ENCODE results near the gene UBP1. TPM values are rescaled to one million over a fixed set of nuclear protein-coding genes. Genes with fewer than 3 reads are reported as not detected.
A peak's percentile ranks its signal among the peaks of the same experiment; 100 is the strongest.

Gene UBP1
- total RNA-seq, 1 donor from 2014 or later, result 59.2 TPM

DNA sequence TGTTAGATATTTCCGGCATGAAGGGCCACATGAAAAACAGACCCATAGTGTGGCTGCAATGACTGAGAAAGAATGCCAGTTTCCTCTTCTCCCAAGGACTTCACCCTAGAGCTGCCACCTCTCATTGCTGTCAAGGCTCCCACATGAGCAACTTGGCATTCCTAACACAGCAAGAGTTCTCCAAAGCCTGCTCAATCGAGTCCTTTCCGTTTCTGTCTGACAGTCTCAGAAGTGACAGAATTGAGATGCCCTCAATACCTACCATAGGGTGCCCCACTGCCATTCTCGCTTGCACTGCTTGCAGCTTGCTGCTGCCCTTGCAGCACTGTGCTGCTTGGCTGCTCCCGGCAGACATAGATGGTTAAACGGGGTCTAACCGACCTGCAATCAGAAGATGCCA is 44.3 kb downstream of the UBP1 start:
- Mint-ChIP-seq H3K27me3 (ENCODE audit: low read depth) (no peaks in the 10 kb centered on the region), H3K4me1 (ENCODE audit: low read depth) (peaks cover 11% of the 10 kb centered on the region), H3K27ac (peak overlapping the region; percentile 45), H3K9me3 (no peaks in the 10 kb centered on the region), H3K36me3 (ENCODE audit: low read depth) (peaks cover 79% of the 10 kb centered on the region), H3K4me3 (ENCODE audit: low read depth) (no peak overlapping the region)
- intact Hi-C loops (cut with micrococcal nuclease), result no loop called here
- DNase-seq (ENCODE audit: low spot score), result no peak

DNA sequence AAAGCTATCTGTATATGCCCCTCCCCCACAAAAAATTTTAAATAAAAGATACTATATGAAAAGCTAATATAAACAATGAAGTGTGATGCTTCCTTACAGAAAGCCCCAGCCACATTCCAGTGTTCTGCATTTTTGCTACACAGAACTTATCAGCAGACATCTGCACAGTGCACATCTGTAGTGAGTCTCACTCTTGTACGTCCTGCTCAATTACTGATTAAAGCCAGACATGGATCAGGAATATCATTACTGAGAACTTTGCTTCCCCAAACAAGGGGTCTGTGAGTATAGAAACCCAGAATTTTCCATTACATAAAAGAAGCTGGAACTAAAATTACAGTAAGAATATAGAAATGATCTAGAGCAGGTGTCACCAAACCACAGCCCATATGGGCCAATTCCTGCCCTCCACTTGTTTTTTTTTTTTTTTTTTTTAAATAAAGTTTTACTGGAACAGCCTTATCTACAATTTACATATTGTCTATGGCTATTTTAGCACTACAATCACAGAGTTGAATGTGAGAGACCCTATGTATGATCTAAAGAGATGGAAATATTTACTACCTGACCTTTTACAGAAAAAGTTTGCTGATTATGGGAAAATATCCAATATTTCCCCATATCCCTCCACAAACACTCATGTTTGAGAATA is 45.7 kb downstream of the UBP1 start:
- no peaks in the 10 kb centered on the region for H3K9me3 Mint-ChIP-seq
- H3K27ac Mint-ChIP-seq, result no peak overlapping the region

DNA sequence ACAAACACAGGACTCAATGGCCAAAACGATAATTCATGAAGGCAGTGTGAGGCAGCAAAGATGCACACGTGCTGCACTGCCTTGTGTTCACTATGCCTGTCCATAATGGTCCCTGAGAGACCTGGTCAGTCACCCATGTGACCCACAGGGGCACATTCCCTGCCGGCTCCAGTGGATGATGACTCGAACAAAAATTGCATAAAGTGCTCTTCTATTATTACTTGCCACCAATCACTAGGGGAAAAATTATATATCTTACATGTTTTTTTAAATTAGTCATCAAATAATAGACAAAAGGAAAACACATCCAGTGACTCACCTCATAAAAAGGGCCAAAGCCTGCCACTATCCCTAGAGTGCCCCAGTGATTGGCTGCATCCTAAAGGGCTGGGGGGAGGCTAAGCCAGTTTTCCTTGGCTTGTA is 47.5 kb downstream of the UBP1 start:
- peaks cover 74% of the 10 kb centered on the region for H3K36me3 Mint-ChIP-seq (ENCODE audit: low read depth)
- H3K27ac Mint-ChIP-seq, result no peak overlapping the region
- no peaks in the 10 kb centered on the region for H3K27me3 Mint-ChIP-seq (ENCODE audit: low read depth)
- no peak overlapping the region for H3K4me3 Mint-ChIP-seq (ENCODE audit: low read depth)
- H3K9me3 Mint-ChIP-seq, result no peaks in the 10 kb centered on the region
- peaks cover 14% of the 10 kb centered on the region for H3K4me1 Mint-ChIP-seq (ENCODE audit: low read depth)
- intact Hi-C loops (cut with micrococcal nuclease), result loop anchor here (5.0 kb wide), 1 partner anchor 50 kb away; the partner anchor contains the start of gene UBP1
- no peak for DNase-seq (ENCODE audit: low spot score)

More for the DNA sequence above, 45.7 kb downstream of the UBP1 start:
- Mint-ChIP-seq H3K4me3 (ENCODE audit: low read depth) (no peak overlapping the region), H3K27me3 (ENCODE audit: low read depth) (no peaks in the 10 kb centered on the region), H3K36me3 (ENCODE audit: low read depth) (peaks cover 83% of the 10 kb centered on the region), H3K4me1 (ENCODE audit: low read depth) (peaks cover 11% of the 10 kb centered on the region)
- intact Hi-C loops (cut with micrococcal nuclease), result loop anchor here (5.0 kb wide), 1 partner anchor 48 kb away; the partner anchor contains the start of gene UBP1
- no peak for DNase-seq (ENCODE audit: low spot score)

DNA sequence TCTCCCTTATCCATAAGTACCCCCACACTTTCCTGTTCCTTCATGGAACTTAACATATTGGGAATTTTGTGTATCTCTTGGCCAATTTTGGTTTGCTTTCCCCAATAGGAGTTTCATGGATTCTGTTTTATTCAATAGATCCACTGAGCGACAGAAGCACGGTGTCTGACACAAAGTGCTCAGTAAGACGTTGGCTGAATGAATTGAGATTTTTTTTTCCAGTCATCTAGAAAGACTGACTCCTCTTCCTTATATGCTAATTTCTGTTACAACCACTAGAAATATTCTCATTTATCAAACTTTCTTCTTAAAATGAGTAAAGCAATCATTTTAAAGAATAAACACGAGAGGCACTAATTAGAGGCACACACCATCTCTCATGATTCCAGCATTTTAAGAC is 48.1 kb downstream of the UBP1 start:
- no peak for DNase-seq (ENCODE audit: low spot score)
- H3K36me3 Mint-ChIP-seq (ENCODE audit: low read depth), result peaks cover 68% of the 10 kb centered on the region
- H3K27ac Mint-ChIP-seq, result peak overlapping the region; percentile 62

DNA sequence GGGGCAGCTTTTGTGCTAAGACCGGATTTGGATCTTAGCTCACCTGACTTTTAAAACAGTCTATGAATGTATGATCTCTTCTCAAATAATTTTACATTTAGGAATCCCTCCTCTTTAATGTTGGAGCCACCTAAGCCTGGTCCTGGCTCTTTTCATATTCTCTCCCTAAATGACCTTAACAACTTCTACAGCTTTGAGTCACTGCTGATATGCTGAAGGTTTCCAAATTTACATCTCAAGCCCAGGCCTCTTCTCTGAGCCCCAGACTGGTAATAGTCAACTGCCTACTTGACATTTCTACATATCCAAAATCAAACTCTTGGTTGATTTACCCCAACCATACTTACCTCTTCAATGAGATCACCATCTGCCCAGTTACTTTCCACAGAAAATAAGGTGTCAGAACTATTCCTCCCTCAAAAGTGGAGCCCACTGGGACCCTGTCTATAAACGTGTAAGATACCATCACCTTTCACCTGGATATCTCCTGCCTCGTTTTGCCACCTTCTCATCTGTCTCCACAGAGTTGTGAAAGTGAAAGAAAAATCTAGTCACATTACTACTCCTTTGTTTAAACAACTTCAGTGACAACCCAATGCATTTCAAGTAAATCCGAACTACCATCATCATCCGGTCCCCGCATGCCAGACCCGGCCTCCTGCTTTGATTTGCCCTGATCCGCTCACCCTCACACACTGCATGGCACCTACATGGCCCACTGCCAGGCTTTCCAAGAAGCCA is 48.8 kb downstream of the UBP1 start:
- peaks cover 14% of the 10 kb centered on the region for H3K4me1 Mint-ChIP-seq (ENCODE audit: low read depth)

More for the DNA sequence above, 48.1 kb downstream of the UBP1 start:
- intact Hi-C loops (cut with micrococcal nuclease), result loop anchor here (5.0 kb wide), 1 partner anchor 50 kb away; the partner anchor contains the start of gene UBP1
- H3K4me3 Mint-ChIP-seq (ENCODE audit: low read depth), result no peak overlapping the region
- no peaks in the 10 kb centered on the region for H3K27me3 Mint-ChIP-seq (ENCODE audit: low read depth)
- H3K9me3 Mint-ChIP-seq, result no peaks in the 10 kb centered on the region
- peaks cover 14% of the 10 kb centered on the region for H3K4me1 Mint-ChIP-seq (ENCODE audit: low read depth)

DNA sequence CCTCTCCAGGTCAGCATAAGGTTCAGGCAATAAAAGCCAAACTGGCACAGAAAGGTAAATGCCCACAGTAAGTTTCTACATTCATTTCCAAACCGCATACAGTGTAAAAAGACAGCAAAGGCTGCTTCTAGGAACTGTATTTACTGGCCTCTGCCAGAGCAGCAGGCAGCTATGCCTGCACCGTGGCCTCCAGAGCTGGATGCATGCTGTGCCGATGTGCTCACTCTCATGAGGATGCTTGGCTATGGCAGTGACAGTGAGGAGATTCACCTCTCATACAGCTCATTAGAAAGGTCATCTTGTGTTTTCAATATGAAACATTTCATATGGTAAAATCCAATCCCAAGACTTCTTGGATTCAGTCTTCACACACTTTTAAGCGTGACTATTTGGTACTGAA is 50.3 kb downstream of the UBP1 start:
- peaks cover 64% of the 10 kb centered on the region for H3K36me3 Mint-ChIP-seq (ENCODE audit: low read depth)
- no peaks in the 10 kb centered on the region for H3K27me3 Mint-ChIP-seq (ENCODE audit: low read depth)
- DNase-seq (ENCODE audit: low spot score), result no peak
- no peaks in the 10 kb centered on the region for H3K9me3 Mint-ChIP-seq
- intact Hi-C loops (cut with micrococcal nuclease), result loop anchor here (5.0 kb wide), 1 partner anchor 52 kb away; the partner anchor contains the start of gene UBP1
- peaks cover 27% of the 10 kb centered on the region for H3K4me1 Mint-ChIP-seq (ENCODE audit: low read depth)
- H3K4me3 Mint-ChIP-seq (ENCODE audit: low read depth), result no peak overlapping the region
- no peak overlapping the region for H3K27ac Mint-ChIP-seq

More for the DNA sequence above, 48.8 kb downstream of the UBP1 start:
- H3K4me3 Mint-ChIP-seq (ENCODE audit: low read depth), result no peak overlapping the region
- H3K36me3 Mint-ChIP-seq (ENCODE audit: low read depth), result peaks cover 68% of the 10 kb centered on the region
- intact Hi-C loops (cut with micrococcal nuclease), result loop anchor here (5.0 kb wide), 1 partner anchor 51 kb away; the partner anchor contains the start of gene UBP1
- no peaks in the 10 kb centered on the region for H3K9me3 Mint-ChIP-seq
- H3K27ac Mint-ChIP-seq, result peak overlapping the region; percentile 56
- no peaks in the 10 kb centered on the region for H3K27me3 Mint-ChIP-seq (ENCODE audit: low read depth)
- no peak for DNase-seq (ENCODE audit: low spot score)

DNA sequence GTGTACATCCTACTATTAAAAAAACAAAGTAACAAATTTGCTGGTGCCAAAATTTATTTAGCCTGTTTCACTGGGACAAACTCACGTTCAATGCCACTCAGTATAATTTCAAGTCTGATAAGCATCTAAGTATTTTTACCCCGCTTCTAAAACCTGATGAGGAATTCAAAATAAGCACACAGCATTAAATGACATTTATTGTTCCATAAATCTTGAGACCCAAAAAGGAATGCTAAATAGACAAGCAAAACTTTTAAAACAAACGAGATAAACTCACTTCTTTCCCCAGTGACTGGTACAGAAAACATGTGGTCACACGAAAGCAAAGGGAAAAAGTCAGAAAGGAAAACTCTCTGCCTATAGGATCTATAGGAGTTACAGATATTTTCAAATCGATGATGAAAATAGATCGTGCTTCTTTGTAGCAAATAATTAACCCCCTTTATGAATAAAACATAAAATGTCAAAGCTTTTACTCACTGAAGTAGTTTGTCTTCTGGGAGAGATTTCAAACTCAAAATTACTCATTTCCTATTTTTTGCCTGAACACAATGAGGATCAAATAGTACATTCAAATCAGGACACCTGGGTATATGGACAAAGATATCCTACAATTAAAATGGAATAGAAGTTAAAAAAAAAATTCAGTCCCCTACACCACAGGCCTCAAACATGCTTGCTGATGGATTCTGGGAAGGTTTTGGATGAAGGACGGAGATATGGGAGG is 51.7 kb downstream of the UBP1 start:
- Mint-ChIP-seq H3K9me3 (no peaks in the 10 kb centered on the region), H3K27me3 (ENCODE audit: low read depth) (no peaks in the 10 kb centered on the region), H3K36me3 (ENCODE audit: low read depth) (peaks cover 62% of the 10 kb centered on the region), H3K4me1 (ENCODE audit: low read depth) (peaks cover 28% of the 10 kb centered on the region), H3K4me3 (ENCODE audit: low read depth) (no peak overlapping the region), H3K27ac (peak overlapping the region; percentile 51)
- no peak for DNase-seq (ENCODE audit: low spot score)
- intact Hi-C loops (cut with micrococcal nuclease), result no loop called here

DNA sequence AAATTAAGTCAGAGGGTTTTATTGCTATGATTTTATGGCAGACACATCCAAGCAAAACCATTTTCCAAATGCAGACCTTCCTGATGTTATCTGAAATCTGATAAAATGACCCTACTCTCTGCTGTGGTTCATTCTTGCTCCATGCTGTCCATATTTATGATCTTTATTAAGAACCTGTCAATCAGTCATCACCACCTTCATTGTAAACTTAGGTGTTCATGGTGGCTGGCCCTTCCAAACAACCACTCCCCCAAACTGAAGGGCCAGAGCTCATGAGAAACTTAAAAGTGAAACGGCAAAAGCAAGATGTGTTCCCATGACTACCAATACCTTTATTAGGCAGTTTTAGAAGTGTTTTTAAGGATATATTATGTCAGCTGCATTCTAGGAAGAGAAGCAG is 53.6 kb downstream of the UBP1 start:
- Mint-ChIP-seq H3K4me3 (ENCODE audit: low read depth) (no peak overlapping the region), H3K9me3 (no peaks in the 10 kb centered on the region), H3K4me1 (ENCODE audit: low read depth) (peaks cover 23% of the 10 kb centered on the region), H3K27me3 (ENCODE audit: low read depth) (no peaks in the 10 kb centered on the region), H3K27ac (peak overlapping the region; percentile 26), H3K36me3 (ENCODE audit: low read depth) (peaks cover 45% of the 10 kb centered on the region)
- no peak for DNase-seq (ENCODE audit: low spot score)
- intact Hi-C loops (cut with micrococcal nuclease), result no loop called here

DNA sequence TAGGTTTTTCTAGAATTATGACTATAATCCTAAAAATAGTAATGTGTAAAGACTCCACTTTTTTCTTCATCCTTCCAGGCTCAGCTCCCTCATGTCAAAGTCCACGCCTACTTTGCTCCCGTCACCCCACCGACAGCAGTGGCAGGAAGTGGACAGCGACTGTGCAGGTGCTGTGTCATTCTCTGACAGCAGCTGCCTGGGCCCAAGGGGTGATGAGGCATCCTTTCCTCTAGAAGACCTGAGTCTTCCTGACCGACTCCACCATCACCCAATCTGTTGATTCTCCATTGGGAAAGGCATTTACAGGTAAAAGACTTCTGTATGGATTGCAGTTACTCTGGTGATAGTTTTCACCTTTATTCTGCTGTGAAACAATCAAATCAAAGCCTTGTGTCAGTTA is 54.8 kb downstream of the UBP1 start:
- no peaks in the 10 kb centered on the region for H3K9me3 Mint-ChIP-seq
- peak overlapping the region; percentile 38 for H3K27ac Mint-ChIP-seq
- H3K4me1 Mint-ChIP-seq (ENCODE audit: low read depth), result peaks cover 18% of the 10 kb centered on the region
- no peak overlapping the region for H3K4me3 Mint-ChIP-seq (ENCODE audit: low read depth)
- intact Hi-C loops (cut with micrococcal nuclease), result no loop called here
- peaks cover 33% of the 10 kb centered on the region for H3K36me3 Mint-ChIP-seq (ENCODE audit: low read depth)
- no peaks in the 10 kb centered on the region for H3K27me3 Mint-ChIP-seq (ENCODE audit: low read depth)
- peak; percentile 35 for DNase-seq (ENCODE audit: low spot score)

DNA sequence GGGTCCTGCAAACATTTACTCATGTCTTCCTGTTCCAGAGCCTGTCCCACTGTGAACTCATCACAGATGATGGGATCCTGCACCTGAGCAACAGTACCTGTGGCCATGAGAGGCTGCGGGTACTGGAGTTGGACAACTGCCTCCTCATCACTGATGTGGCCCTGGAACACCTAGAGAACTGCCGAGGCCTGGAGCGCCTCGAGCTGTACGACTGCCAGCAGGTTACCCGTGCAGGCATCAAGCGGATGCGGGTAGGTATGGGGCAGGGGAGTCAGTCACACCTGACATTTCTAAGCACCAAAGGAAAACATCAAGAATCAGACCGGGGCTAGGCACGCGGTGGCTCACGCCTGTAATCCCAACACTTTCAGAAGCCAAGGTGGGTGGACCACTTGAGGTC is 56.3 kb downstream of the UBP1 start:
- no peaks in the 10 kb centered on the region for H3K27me3 Mint-ChIP-seq (ENCODE audit: low read depth)
- H3K27ac Mint-ChIP-seq, result no peak overlapping the region
- H3K4me3 Mint-ChIP-seq (ENCODE audit: low read depth), result no peak overlapping the region
- peaks cover 18% of the 10 kb centered on the region for H3K4me1 Mint-ChIP-seq (ENCODE audit: low read depth)
- intact Hi-C loops (cut with micrococcal nuclease), result no loop called here
- no peak for DNase-seq (ENCODE audit: low spot score)
- H3K36me3 Mint-ChIP-seq (ENCODE audit: low read depth), result peaks cover 21% of the 10 kb centered on the region
- no peaks in the 10 kb centered on the region for H3K9me3 Mint-ChIP-seq

DNA sequence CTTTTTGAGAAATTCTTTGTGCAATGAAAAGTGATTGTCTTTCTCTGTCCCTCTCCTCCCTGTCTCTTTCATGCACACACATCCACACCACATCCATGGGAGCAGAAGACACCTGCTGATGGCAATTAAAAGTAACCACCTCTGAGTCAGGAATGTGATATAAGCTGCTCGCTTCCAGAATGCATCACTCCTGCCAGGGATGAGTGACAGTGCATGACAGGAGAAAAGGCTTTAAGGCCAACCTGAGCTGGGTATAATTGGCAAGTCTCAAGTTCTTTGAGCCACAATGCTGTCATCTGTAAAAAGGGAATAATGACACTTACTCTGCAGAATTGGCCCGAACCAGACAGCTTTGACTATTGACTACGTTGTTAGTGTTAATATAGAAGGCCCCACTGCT is 59.6 kb downstream of the UBP1 start:
- Mint-ChIP-seq H3K4me1 (ENCODE audit: low read depth) (peaks cover 9% of the 10 kb centered on the region), H3K27me3 (ENCODE audit: low read depth) (no peaks in the 10 kb centered on the region), H3K36me3 (ENCODE audit: low read depth) (peaks cover 8% of the 10 kb centered on the region), H3K4me3 (ENCODE audit: low read depth) (no peak overlapping the region), H3K27ac (no peak overlapping the region), H3K9me3 (no peaks in the 10 kb centered on the region)
- DNase-seq (ENCODE audit: low spot score), result no peak
- intact Hi-C loops (cut with micrococcal nuclease), result no loop called here

DNA sequence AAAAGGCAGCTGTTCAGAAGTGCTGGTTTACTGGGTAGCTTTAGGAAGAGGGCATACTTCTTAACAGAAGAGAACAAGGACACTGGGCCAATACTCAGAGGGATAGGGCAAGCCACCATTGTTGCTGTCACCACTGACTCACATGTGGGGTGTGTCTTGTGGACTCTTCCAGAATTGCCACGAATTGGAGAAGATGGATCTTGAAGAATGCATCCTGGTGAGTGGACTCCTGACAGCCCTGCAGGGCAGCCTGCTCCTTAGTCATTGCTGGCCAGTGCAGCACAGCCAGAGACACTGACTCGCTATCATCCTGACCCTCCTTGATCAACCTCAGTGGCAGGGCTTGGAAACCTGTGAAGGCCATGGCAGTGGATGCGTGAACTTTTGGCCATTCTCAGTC is 62.3 kb downstream of the UBP1 start:
- Mint-ChIP-seq H3K36me3 (ENCODE audit: low read depth) (no peaks in the 10 kb centered on the region), H3K4me3 (ENCODE audit: low read depth) (no peak overlapping the region), H3K4me1 (ENCODE audit: low read depth) (peaks cover 2% of the 10 kb centered on the region), H3K27ac (no peak overlapping the region), H3K9me3 (no peaks in the 10 kb centered on the region), H3K27me3 (ENCODE audit: low read depth) (no peaks in the 10 kb centered on the region)
- intact Hi-C loops (cut with micrococcal nuclease), result no loop called here
- no peak for DNase-seq (ENCODE audit: low spot score)

Data from activated T-helper 2 cell treated with anti-CD3 and anti-CD28 coated beads, Interferon-gamma antibody, Interleukin-2, Interleukin-4, amounts not matched to agents 10 μg/mL and 5 μg/mL and 100 μg/mL, durations not matched to agents 14 hours and 24 hours and 36 hours (primary cell).